ENCODE results near the gene EIF3D.

DNA sequence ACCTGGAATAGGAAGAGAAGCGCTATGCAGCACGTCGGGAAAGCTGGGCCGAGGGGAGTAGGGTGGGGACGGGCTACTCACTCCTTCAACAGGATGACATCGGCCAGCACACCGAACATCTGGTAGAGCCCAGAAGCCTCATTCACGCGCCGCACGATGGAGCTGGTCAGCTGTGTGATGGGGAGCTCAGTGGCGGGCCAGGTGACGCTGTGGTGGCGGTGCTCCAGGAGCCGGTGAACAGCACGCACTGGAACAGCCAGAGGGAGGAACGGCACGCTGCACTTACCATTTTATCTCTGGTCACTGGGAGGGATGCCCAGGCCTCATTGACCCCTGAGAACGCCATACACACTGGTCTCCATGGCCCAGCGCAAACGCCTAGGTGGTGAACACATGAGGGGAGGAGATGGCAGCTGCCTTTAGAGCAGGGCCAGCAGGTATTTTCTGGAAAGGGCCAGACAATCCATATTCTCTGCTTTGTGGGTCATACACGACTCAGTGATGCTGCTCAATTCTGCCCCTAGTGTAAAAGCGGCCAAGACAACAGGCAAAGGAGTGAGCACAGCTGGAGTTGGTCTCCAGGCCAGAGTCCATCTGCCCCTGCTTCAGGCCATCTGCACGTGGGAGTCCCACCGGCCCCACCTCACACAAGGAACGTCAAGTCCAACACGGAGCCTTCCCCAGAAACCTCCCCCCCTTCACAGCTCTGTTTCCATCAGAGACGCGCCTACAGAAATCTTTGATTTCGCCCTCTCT, 30.9 kb downstream of the EIF3D start:
- TF ChIP-seq CTCF (IDR thresholded peaks at IDR 0.05) = no peak
- no peak for TF ChIP-seq POLR2A (IDR thresholded peaks at IDR 0.05)
